ENCODE data around the gene IL10RA. TPM values are rescaled to one million over a fixed set of nuclear protein-coding genes. Genes with fewer than 3 reads are reported as not detected.

The IL10RA gene
- total and polyA plus RNA-seq, 2 experiments from 2014 or later: 0.10 TPM; not detected in 1

GRCh38 chr11:117950993-117951961, 34.9 kb upstream of the IL10RA start (continued):
- TF ChIP-seq, protein P1, sequence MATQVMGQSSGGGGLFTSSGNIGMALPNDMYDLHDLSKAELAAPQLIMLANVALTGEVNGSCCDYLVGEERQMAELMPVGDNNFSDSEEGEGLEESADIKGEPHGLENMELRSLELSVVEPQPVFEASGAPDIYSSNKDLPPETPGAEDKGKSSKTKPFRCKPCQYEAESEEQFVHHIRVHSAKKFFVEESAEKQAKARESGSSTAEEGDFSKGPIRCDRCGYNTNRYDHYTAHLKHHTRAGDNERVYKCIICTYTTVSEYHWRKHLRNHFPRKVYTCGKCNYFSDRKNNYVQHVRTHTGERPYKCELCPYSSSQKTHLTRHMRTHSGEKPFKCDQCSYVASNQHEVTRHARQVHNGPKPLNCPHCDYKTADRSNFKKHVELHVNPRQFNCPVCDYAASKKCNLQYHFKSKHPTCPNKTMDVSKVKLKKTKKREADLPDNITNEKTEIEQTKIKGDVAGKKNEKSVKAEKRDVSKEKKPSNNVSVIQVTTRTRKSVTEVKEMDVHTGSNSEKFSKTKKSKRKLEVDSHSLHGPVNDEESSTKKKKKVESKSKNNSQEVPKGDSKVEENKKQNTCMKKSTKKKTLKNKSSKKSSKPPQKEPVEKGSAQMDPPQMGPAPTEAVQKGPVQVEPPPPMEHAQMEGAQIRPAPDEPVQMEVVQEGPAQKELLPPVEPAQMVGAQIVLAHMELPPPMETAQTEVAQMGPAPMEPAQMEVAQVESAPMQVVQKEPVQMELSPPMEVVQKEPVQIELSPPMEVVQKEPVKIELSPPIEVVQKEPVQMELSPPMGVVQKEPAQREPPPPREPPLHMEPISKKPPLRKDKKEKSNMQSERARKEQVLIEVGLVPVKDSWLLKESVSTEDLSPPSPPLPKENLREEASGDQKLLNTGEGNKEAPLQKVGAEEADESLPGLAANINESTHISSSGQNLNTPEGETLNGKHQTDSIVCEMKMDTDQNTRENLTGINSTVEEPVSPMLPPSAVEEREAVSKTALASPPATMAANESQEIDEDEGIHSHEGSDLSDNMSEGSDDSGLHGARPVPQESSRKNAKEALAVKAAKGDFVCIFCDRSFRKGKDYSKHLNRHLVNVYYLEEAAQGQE (IDR thresholded peaks at IDR 0.05; ENCODE audit: unreplicated experiment): no peak
- TF ChIP-seq ZNF462 (CRISPR knock-in tag; IDR thresholded peaks at IDR 0.05) (no peak), ZNF114 (CRISPR knock-in tag; IDR thresholded peaks at IDR 0.05) (no peak), NANOG (IDR thresholded peaks at IDR 0.05; ENCODE audit: borderline replicate concordance) (no peak)
